ENCODE results near the gene IQCF6.
"Not testable (repeated sequence)": the region's sequence is repeated elsewhere in the genome, so short reads cannot be mapped to it uniquely, and the experiment has no call there.

The IQCF6 gene

DNA sequence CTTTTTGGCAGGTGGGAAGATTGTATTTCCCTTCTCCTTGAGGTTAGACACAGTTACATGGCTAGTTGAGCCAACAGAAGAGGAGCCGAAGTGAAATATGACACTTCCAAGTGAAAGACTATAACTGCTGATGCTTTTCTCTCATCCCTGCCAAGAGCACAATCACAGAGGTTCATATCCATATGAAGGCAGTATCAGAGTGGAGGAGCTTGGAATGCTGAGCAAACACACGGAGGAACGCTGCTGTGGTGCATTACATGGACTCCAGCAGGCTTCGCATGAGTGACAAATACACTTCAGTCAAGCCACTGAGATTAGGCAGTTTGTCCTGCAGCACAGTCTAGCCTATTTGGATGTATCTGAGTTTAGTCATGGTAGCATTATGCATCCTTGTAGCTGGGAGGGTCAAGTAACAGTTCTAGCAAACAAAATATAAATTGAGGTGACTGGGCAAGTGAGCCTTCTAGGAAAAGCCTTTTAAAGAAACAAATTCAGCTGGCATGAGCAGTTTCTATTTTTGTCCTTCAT is 5.4 kb downstream of the IQCF6 start:
- DNase-seq (ENCODE audit: low read depth in 2 of 2), result no peak

DNA sequence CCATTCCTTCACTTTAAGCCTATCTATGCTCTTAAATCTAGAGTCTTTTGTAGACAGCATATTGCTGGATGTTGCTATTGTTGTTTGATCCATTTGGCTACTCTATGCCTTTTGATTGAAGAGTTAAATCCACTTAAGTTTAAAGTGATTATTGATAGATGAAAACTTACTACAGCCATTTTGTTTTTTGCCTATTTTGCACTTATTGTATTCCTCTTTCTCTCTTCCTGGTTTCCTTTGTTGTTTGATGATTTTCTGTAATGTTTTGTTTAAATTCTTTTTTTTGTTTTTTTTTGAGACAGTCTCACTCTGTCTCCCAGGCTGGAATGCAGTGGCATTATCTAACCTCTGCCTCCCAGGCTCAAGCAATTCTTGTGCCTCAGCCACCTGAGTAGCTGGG is 19.8 kb downstream of the IQCF6 start:
- no peak for DNase-seq (ENCODE audit: low read depth in 2 of 2)

DNA sequence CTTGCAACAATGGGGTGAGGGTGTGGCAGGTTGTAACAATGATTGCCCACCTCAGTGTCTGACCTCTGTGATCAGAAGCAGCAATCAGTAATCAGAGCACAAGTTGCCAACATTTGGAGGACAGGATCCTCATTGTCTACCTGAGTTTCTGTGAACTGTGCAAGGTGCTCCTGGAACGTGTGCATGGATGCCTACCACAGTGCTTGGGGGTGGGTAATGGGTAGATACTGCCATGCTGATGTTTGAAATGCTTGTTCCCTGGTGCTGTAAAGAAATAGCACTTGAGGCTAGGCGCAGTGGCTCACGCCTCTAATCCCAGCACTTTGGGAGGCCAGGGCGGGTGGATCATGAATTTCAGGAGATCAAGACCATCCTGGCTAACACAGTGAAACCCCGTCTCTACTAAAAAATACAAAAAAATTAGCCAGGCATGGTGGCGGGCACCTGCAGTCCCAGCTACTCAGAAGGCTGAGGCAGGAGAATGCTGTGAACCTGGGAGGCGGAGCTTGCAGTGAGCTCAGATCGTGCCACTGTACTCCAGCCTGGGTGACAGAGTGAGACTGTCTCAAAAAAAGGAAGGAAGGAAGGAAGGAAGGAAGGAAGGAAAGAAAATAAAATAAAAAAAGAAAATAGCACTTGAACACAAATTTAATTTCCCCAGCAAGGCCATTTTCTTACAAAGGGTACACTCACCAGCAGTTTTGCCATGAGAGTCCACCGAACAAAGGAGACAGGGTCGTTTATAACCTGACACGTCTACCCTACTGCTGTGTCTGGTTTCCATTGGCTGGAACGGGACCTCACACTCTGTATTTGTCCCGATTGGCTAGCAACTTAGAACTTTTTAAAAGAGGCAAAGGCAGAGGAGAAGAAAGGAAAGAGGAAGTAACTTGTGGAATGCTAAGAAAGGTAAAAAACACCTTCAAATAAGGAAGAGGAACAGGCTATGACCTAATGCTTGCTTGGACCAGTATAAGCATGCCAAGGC is 25.0 kb downstream of the IQCF6 start:
- not testable (repeated sequence) for DNase-seq (ENCODE audit: low read depth in 2 of 2)

- no peak for DNase-seq (ENCODE audit: low read depth in 2 of 2)
Observed at GRCh38 chr3:51751287-51751686, 27.8 kb downstream of the IQCF6 start.

DNA sequence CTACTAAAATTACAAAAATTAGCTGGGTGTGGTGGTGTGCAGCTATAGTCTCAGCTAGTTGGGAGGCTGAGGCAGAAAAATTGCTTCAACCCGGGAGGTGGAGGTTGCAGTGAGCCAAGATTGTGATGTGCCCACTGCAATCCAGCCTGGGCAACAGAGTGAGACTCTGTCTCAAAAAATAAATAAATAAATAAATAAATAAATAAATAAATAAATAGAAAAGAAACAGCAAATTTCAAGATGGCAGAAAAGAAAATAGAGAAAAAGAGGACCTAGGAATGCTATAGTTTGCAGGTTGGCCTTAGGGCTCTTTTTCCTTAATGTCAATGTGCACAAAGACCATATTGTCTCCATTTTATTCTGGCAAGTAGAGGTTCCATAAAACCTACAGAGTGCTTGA is 28.2 kb downstream of the IQCF6 start:
- no peak for DNase-seq (ENCODE audit: low read depth in 2 of 2)

DNA sequence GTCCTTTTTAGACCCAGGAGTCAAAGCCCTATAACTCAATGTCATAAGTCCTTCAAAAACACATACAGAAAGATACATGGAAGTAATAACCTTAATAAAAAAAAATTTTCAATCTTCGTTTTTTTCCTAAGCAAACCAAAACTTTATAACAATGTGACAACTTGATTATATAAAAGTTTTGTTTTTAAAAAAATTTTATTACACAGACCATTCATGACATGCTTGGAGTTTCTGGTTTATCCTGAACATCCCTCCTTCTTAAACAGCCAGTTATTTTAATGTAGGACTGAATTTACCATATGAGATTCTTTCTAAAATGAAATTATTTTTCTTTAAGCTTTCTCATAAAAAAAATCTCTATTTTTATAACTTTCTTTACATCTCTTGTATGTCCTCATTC is 30.7 kb downstream of the IQCF6 start:
- no peak for DNase-seq (ENCODE audit: low read depth in 2 of 2)

DNA sequence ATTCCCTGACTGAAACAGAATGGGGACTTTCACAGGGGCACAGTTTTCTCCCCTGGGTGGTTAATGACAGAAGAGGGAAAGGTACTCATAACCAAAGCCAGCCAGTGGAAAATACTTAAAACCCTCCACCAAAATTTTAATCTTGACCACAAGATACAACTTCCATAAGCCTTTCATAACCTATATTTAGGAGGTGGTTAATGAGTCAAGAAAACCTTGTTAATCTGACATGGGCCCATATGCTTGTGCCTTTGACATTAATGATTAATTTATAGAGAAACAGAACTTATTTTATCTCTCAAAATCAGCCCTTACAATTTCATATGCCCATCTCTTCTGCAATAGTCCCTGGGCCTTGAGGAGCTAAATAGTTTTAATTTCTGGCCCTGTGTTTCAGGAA is 31.2 kb downstream of the IQCF6 start:
- DNase-seq (ENCODE audit: low read depth in 2 of 2), result no peak

GRCh38 chr3:51742978-51743377 is 36.1 kb downstream of the IQCF6 start:
- not testable (repeated sequence) for DNase-seq (ENCODE audit: low read depth in 2 of 2)

- DNase-seq (ENCODE audit: low read depth in 2 of 2), result not testable (repeated sequence)
Observed at GRCh38 chr3:51742320-51742719, 36.7 kb downstream of the IQCF6 start.

- DNase-seq (ENCODE audit: low read depth in 2 of 2), result no peak
Observed at GRCh38 chr3:51739110-51739509, 39.9 kb downstream of the IQCF6 start.

GRCh38 chr3:51735950-51736349 is 43.1 kb downstream of the IQCF6 start:
- no peak for DNase-seq (ENCODE audit: low read depth in 2 of 2)

- no peak for DNase-seq (ENCODE audit: low read depth in 2 of 2)
Observed at GRCh38 chr3:51735039-51735438, 44.0 kb downstream of the IQCF6 start.

GRCh38 chr3:51734572-51734907 is 44.5 kb downstream of the IQCF6 start:
- DNase-seq (ENCODE audit: low read depth in 2 of 2), result no peak

DNA sequence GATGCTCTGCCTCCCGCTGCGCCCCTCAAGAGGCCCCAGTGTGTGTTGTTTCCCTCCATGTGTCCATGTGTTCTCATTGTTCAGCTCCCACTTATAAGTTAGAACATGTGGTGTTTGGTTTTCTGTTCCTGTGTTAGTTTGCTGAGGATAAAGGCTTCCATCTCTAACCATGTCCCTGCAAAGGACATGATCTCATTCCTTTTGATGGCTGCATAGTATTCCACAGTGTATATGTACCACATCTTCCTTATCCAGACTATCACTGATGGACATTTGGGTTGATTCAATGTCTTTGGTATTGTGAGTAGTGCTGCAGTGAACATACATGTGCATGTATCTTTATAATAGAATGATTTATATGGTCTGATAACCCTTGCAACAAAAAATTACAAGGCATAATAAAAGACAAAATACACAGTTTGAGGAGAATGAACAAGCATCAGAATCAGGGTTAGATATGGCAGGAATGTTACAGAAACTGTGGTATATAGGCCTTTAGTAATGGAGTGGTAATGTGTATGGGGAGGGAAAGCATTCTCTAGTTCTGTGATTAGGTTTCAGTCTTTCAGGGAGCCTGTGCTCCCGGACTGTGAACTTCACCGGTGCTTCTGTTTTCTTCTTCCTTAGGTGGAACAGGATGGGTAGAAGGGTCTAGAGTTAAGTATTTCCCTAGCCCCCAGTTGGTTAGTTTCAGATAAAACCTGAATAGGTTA is 45.0 kb downstream of the IQCF6 start:
- no peak for DNase-seq (ENCODE audit: low read depth in 2 of 2)

DNA sequence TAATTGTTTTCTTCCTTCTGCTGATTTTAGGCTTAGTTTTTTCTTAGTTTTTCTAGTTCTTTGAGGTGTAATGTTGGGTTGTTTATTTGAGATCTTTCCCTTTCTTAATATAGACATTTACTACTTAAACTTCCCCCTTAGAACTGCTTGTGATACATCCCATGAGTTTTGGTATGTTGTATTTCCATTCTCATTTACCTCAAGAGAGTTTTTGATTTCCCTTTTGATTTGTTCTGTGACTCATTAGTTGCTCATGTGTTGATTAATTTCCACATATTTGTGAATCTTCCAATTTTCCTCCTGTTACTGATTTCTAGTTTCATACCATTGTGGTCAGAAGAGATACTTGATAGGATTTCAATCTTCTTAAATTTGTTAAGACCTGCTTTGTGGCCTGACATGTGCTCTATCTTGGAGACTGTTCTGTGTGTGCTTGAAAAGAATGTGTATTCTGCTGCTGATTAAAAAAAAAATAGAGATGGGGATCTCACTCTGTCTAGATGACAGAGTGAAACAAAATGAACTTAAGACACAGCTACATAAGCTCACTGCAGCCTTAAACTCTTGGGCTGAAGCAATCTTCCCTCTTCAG is 49.9 kb downstream of the IQCF6 start:
- DNase-seq (ENCODE audit: low read depth in 2 of 2), result no peak
